HepG2 (cell line): ENCODE results near the gene ZNF524. TPM values are rescaled to one million over a fixed set of nuclear protein-coding genes. Genes with fewer than 3 reads are reported as not detected.
A peak's percentile ranks its signal among the peaks of the same experiment; 100 is the strongest.

Experiments
- ARNT2 ChIP-seq: sonication (generic); formaldehyde crosslinking; IDR thresholded peaks from 2 replicates; pipeline ENCODE4 v1.8.0; 2022; ENCODE audit warnings: mild to moderate bottlenecking, low read depth, missing genetic modification reagents, moderate library complexity
- CENPX ChIP-seq: sonication (generic); formaldehyde crosslinking; IDR thresholded peaks from 2 replicates; pipeline ENCODE4 v1.9.0; 2021; ENCODE audit warnings: mild to moderate bottlenecking, missing genetic modification reagents, moderate library complexity
- DR1 ChIP-seq: sonication (generic); formaldehyde crosslinking; IDR thresholded peaks from 2 replicates; pipeline ENCODE4 v1.8.0; 2021; ENCODE audit warnings: mild to moderate bottlenecking, missing genetic modification reagents, inconsistent platforms
- ERF ChIP-seq: IDR thresholded peaks from 2 replicates; pipeline ENCODE4 v1.6.1; 2018; ENCODE audit warnings: missing biosample characterization, missing genetic modification reagents
- KLF6 ChIP-seq: IDR thresholded peaks from 2 replicates; pipeline ENCODE4 v1.8.0; 2016; ENCODE audit warnings: missing biosample characterization, missing genetic modification reagents
- MED13 ChIP-seq: sonication (generic); formaldehyde crosslinking; IDR thresholded peaks from 2 replicates; pipeline ENCODE4 v1.5.0; 2020; ENCODE audit warnings: missing genetic modification reagents
- RFX1 ChIP-seq: fragments of 450-650 bp; IDR thresholded peaks from 2 replicates; pipeline ENCODE4 v1.6.1; 2017
- RNF2 ChIP-seq: fragments of 450-650 bp; conservative IDR thresholded peaks from 2 replicates; pipeline ENCODE4 v1.6.1; 2016; ENCODE audit warnings: low read depth
- SAFB2 ChIP-seq: sonication (generic); formaldehyde crosslinking; IDR thresholded peaks from 2 replicates; pipeline ENCODE4 v1.5.1; 2020; ENCODE audit warnings: missing genetic modification reagents, low read depth, mild to moderate bottlenecking, borderline replicate concordance
- SP140L ChIP-seq: sonication (generic); formaldehyde crosslinking; IDR thresholded peaks from 2 replicates; pipeline ENCODE4 v1.4.0; 2020; ENCODE audit warnings: missing genetic modification reagents, borderline replicate concordance
- SRSF9 ChIP-seq: fragments of 200-400 bp; formaldehyde crosslinking; IDR thresholded peaks from 2 replicates; pipeline ENCODE4 v1.6.1; 2018; ENCODE audit warnings: borderline replicate concordance, mild to moderate bottlenecking, low read depth, low read length; ENCODE audit not compliant: insufficient read depth, poor library complexity, severe bottlenecking
- ZBTB1 ChIP-seq: sonication (generic); formaldehyde crosslinking; IDR thresholded peaks from 2 replicates; pipeline ENCODE4 v1.4.0; 2020; ENCODE audit warnings: missing genetic modification reagents, borderline replicate concordance
- ZBTB38 ChIP-seq: sonication (generic); formaldehyde crosslinking; IDR thresholded peaks from 2 replicates; pipeline ENCODE4 v1.5.1; 2020; ENCODE audit warnings: mild to moderate bottlenecking, missing genetic modification reagents
- ZBTB7A ChIP-seq: sonication (generic); formaldehyde crosslinking; IDR thresholded peaks from 2 replicates; pipeline ENCODE4 v1.8.0; 2022; ENCODE audit warnings: mild to moderate bottlenecking, missing genetic modification reagents
- ZNF598 ChIP-seq: sonication (generic); formaldehyde crosslinking; IDR thresholded peaks from 2 replicates; pipeline ENCODE4 v1.5.1; 2020; ENCODE audit warnings: mild to moderate bottlenecking, missing genetic modification reagents, borderline replicate concordance
- polyA plus RNA-seq, 8 experiments: library from polyadenylated mRNA; depleted of rRNA in 3 of 8; stranded (reverse) in 7 of 8; unstranded in 1 of 8; fragments of >200 nt; fragmentation: Illumina TruSeq in 4 of 8; extraction: Trizol in 4 of 8; gene quantifications; 2 replicates each; pipeline versions ENCODE4 v1.2.1 to v1.2.3, GENCODE V29; 2011 to 2016; ENCODE audit warnings: low read depth in 4 of 8, missing spikeins in 1 of 8, mixed read lengths in 1 of 8; ENCODE audit not compliant: insufficient read depth in 1 of 8
- total RNA-seq, 5 experiments: library from RNA; depleted of rRNA; stranded (reverse); fragments of >200 nt; fragmentation: Illumina TruSeq; extraction: Trizol; gene quantifications; 2 replicates each; pipeline ENCODE4 v1.2.3, GENCODE V29; 2016; ENCODE audit warnings: low read depth in 1 of 5
- TF ChIP-seq, protein P1 (sequence below): sonication (generic); formaldehyde crosslinking; IDR thresholded peaks from 2 replicates; pipeline ENCODE4 v1.4.0; 2020; ENCODE audit warnings: missing genetic modification reagents, low read depth, mild to moderate bottlenecking, borderline replicate concordance
- TF ChIP-seq, protein P2 (sequence below): fragments of 450-650 bp; IDR thresholded peaks from 2 replicates; pipeline ENCODE4 v1.6.1; 2016
- TF ChIP-seq, protein P3 (sequence below): sonication (generic); formaldehyde crosslinking; IDR thresholded peaks from 2 replicates; pipeline ENCODE4 v1.9.0; 2021; ENCODE audit warnings: missing genetic modification reagents, borderline replicate concordance
- TF ChIP-seq, protein P4 (sequence below): sonication (generic); formaldehyde crosslinking; IDR thresholded peaks from 2 replicates; pipeline ENCODE4 v1.8.1; 2022; ENCODE audit warnings: mild to moderate bottlenecking, missing genetic modification reagents
- TF ChIP-seq, protein P5 (sequence below): sonication (generic); formaldehyde crosslinking; IDR thresholded peaks from 2 replicates; pipeline ENCODE4 v1.9.0; 2021; ENCODE audit warnings: missing genetic modification reagents, mild to moderate bottlenecking, borderline replicate concordance
- TF ChIP-seq, protein P6 (sequence below), 2 experiments: fragments of 450-650 bp in 1 of 2; sonication (generic) in 1 of 2; formaldehyde crosslinking; IDR thresholded peaks; 2 replicates each; pipeline versions ENCODE4 v1.5.0 to v1.8.0; 2020 to 2022; ENCODE audit warnings: mild to moderate bottlenecking in 1 of 2, missing genetic modification reagents in 1 of 2

The ZNF524 gene
- total and polyA plus RNA-seq, 2 of the 13 experiments (the other 11 are each of a cell fraction or from before 2014, with no cell fraction given): 3.2 to 4.6 TPM

DNA sequence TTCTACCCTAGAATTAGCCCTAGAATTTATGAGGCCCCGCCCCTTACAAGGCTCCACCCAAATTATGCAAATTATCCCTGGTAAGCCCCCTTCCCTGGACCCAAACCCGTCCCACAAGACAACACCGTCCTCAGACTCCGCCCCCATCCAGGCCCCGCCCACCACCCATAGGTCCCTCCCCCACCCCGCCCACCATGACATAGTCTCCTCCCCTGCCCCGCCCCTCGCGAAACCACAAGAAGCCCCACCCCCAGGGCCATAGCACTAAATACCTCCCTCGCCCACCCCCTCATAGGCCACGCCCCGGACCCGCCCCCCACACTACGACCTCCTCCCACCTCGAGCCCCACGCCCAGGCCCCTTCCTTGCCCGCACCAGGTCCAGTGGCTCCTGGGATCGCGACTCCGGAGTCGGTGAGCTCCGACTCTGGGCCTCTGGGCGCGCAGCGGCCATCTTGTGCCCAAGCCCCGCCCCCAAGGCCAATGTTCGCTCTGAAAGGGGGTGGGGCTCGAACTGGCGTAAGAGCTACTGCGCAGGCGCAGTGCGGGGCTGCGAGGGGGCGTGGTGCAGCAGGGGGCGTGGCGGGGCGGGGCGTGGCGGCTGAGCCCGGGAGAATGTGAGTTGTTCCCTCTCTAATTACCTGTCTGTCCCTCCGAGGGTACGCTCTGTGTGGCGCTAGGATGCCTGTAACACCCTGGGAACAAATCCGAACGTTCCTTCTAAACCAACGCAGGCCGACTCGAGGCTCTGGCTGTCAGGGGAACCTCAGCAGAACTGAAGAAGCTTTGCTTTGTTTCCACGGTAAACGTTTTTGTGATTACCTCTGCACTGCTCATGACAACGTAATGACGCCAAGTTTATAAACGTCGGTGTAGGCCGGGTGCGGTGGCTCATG is 24.3 kb downstream of the ZNF524 start, which contains the start of gene ZNF784 (continued):
- TF ChIP-seq, protein P1, sequence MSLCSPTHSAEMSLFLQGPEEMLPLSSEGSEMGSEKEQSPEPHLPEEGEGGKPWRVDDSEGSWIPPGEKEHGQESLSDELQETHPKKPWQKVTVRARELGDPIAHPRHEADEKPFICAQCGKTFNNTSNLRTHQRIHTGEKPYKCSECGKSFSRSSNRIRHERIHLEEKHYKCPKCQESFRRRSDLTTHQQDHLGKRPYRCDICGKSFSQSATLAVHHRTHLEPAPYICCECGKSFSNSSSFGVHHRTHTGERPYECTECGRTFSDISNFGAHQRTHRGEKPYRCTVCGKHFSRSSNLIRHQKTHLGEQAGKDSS (CRISPR knock-in tag): peak; percentile 47; the same call in 1 of the 2 replicates
- TF ChIP-seq, protein P2, sequence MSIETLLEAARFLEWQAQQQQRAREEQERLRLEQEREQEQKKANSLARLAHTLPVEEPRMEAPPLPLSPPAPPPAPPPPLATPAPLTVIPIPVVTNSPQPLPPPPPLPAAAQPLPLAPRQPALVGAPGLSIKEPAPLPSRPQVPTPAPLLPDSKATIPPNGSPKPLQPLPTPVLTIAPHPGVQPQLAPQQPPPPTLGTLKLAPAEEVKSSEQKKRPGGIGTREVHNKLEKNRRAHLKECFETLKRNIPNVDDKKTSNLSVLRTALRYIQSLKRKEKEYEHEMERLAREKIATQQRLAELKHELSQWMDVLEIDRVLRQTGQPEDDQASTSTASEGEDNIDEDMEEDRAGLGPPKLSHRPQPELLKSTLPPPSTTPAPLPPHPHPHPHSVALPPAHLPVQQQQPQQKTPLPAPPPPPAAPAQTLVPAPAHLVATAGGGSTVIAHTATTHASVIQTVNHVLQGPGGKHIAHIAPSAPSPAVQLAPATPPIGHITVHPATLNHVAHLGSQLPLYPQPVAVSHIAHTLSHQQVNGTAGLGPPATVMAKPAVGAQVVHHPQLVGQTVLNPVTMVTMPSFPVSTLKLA: 0 out of 2 replicates have a peak, but pooled peaks have one; percentile 14
- TF ChIP-seq ZNF598 (CRISPR knock-in tag) (peak; percentile 52; the same call in 1 of the 2 replicates), RFX1 (no peak), SRSF9 (no peak), ZBTB38 (CRISPR knock-in tag) (0 out of 2 replicates have a peak, but pooled peaks have one; percentile 20), MED13 (CRISPR knock-in tag) (no peak), ZBTB1 (CRISPR knock-in tag) (no peak), ZBTB7A (CRISPR knock-in tag) (no peak), CENPX (CRISPR knock-in tag) (no peak), RNF2 (no peak), SP140L (CRISPR knock-in tag) (no peak), ERF (CRISPR knock-in tag) (no peak), SAFB2 (CRISPR knock-in tag) (no peak), KLF6 (CRISPR knock-in tag) (no peak), DR1 (CRISPR knock-in tag) (peak; percentile 50; the same call in 1 of the 2 replicates), ARNT2 (CRISPR knock-in tag) (peak; percentile 39)
- TF ChIP-seq, protein P3, sequence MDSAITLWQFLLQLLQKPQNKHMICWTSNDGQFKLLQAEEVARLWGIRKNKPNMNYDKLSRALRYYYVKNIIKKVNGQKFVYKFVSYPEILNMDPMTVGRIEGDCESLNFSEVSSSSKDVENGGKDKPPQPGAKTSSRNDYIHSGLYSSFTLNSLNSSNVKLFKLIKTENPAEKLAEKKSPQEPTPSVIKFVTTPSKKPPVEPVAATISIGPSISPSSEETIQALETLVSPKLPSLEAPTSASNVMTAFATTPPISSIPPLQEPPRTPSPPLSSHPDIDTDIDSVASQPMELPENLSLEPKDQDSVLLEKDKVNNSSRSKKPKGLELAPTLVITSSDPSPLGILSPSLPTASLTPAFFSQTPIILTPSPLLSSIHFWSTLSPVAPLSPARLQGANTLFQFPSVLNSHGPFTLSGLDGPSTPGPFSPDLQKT: no peak
- TF ChIP-seq, protein P4, sequence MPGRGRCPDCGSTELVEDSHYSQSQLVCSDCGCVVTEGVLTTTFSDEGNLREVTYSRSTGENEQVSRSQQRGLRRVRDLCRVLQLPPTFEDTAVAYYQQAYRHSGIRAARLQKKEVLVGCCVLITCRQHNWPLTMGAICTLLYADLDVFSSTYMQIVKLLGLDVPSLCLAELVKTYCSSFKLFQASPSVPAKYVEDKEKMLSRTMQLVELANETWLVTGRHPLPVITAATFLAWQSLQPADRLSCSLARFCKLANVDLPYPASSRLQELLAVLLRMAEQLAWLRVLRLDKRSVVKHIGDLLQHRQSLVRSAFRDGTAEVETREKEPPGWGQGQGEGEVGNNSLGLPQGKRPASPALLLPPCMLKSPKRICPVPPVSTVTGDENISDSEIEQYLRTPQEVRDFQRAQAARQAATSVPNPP (CRISPR knock-in tag): no peak
- TF ChIP-seq, protein P5, sequence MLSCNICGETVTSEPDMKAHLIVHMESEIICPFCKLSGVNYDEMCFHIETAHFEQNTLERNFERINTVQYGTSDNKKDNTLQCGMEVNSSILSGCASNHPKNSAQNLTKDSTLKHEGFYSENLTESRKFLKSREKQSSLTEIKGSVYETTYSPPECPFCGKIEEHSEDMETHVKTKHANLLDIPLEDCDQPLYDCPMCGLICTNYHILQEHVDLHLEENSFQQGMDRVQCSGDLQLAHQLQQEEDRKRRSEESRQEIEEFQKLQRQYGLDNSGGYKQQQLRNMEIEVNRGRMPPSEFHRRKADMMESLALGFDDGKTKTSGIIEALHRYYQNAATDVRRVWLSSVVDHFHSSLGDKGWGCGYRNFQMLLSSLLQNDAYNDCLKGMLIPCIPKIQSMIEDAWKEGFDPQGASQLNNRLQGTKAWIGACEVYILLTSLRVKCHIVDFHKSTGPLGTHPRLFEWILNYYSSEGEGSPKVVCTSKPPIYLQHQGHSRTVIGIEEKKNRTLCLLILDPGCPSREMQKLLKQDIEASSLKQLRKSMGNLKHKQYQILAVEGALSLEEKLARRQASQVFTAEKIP (CRISPR knock-in tag): no peak
- TF ChIP-seq, protein P6, sequence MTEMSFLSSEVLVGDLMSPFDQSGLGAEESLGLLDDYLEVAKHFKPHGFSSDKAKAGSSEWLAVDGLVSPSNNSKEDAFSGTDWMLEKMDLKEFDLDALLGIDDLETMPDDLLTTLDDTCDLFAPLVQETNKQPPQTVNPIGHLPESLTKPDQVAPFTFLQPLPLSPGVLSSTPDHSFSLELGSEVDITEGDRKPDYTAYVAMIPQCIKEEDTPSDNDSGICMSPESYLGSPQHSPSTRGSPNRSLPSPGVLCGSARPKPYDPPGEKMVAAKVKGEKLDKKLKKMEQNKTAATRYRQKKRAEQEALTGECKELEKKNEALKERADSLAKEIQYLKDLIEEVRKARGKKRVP (CRISPR knock-in tag; IDR thresholded peaks at IDR 0.05): no peak
